HepG2 (cell line): ENCODE data around the gene PHLPP2. TPM values are rescaled to one million over a fixed set of nuclear protein-coding genes. Genes with fewer than 3 reads are reported as not detected.
A peak's percentile ranks its signal among the peaks of the same experiment; 100 is the strongest.

Experiments used
- ATAD3A ChIP-seq: sonication (generic); formaldehyde crosslinking; IDR thresholded peaks from 2 replicates; pipeline ENCODE4 v1.4.0; 2020; ENCODE audit warnings: missing genetic modification reagents
- BRD4 ChIP-seq: sonication (generic); formaldehyde crosslinking; IDR thresholded peaks from 2 replicates; pipeline ENCODE4 v1.4.0; 2020; ENCODE audit warnings: missing genetic modification reagents
- POGZ ChIP-seq: sonication (generic); formaldehyde crosslinking; IDR thresholded peaks from 2 replicates; pipeline ENCODE4 v1.4.0; 2020; ENCODE audit warnings: mild to moderate bottlenecking, missing genetic modification reagents
- SOX6 ChIP-seq, 2 experiments: fragments of 450-650 bp in 1 of 2; sonication (generic) in 1 of 2; formaldehyde crosslinking in 1 of 2; IDR thresholded peaks; 2 replicates each; pipeline versions ENCODE4 v1.4.0 to v1.6.1; 2017 to 2020; ENCODE audit warnings: antibody characterized with exemption in 1 of 2, mild to moderate bottlenecking in 1 of 2, missing genetic modification reagents in 1 of 2
- U2AF1 ChIP-seq: fragments of 200-400 bp; formaldehyde crosslinking; optimal IDR thresholded peaks from 2 replicates; pipeline ENCODE3; 2017; ENCODE audit warnings: mild to moderate bottlenecking, low read depth, low read length
- ZNF432 ChIP-seq: sonication (generic); formaldehyde crosslinking; IDR thresholded peaks from 2 replicates; pipeline ENCODE4 v1.5.0; 2020; ENCODE audit warnings: missing genetic modification reagents, mild to moderate bottlenecking, borderline replicate concordance
- ZNF543 ChIP-seq: sonication (generic); formaldehyde crosslinking; IDR thresholded peaks from 2 replicates; pipeline ENCODE4 v1.4.0; 2020; ENCODE audit warnings: mild to moderate bottlenecking, missing genetic modification reagents
- ZNF562 ChIP-seq: sonication (generic); formaldehyde crosslinking; IDR thresholded peaks from 2 replicates; pipeline ENCODE4 v1.8.0; 2022; ENCODE audit warnings: missing genetic modification reagents, borderline replicate concordance
- ZNF891 ChIP-seq: sonication (generic); formaldehyde crosslinking; IDR thresholded peaks from 2 replicates; pipeline ENCODE4 v1.5.0; 2020; ENCODE audit warnings: mild to moderate bottlenecking, missing genetic modification reagents
- polyA plus RNA-seq, 8 experiments: library from polyadenylated mRNA; depleted of rRNA in 3 of 8; stranded (reverse) in 7 of 8; unstranded in 1 of 8; fragments of >200 nt; fragmentation: Illumina TruSeq in 4 of 8; extraction: Trizol in 4 of 8; gene quantifications; 2 replicates each; pipeline versions ENCODE4 v1.2.1 to v1.2.3, GENCODE V29; 2011 to 2016; ENCODE audit warnings: low read depth in 4 of 8, missing spikeins in 1 of 8, mixed read lengths in 1 of 8; ENCODE audit not compliant: insufficient read depth in 1 of 8
- total RNA-seq, 5 experiments: library from RNA; depleted of rRNA; stranded (reverse); fragments of >200 nt; fragmentation: Illumina TruSeq; extraction: Trizol; gene quantifications; 2 replicates each; pipeline ENCODE4 v1.2.3, GENCODE V29; 2016; ENCODE audit warnings: low read depth in 1 of 5
- TF ChIP-seq, protein P1 (sequence below), 2 experiments: sonication (generic) in 1 of 2; formaldehyde crosslinking in 1 of 2; IDR thresholded peaks; 2 replicates each; pipeline versions ENCODE4 v1.4.0 to v1.6.1; 2016 to 2020; ENCODE audit warnings: borderline replicate concordance in 1 of 2, low read depth in 1 of 2, mild to moderate bottlenecking in 1 of 2, missing genetic modification reagents in 1 of 2
- TF ChIP-seq, protein P2 (sequence below): sonication (generic); formaldehyde crosslinking; IDR thresholded peaks from 2 replicates; pipeline ENCODE4 v1.5.1; 2020; ENCODE audit warnings: mild to moderate bottlenecking, missing genetic modification reagents
- TF ChIP-seq, protein P3 (sequence below): sonication (generic); formaldehyde crosslinking; IDR thresholded peaks from 2 replicates; pipeline ENCODE4 v1.4.0; 2020; ENCODE audit warnings: low read depth, mild to moderate bottlenecking, missing genetic modification reagents
- TF ChIP-seq, protein P4 (sequence below): sonication (generic); formaldehyde crosslinking; IDR thresholded peaks from 2 replicates; pipeline ENCODE4 v1.5.0; 2020; ENCODE audit warnings: mild to moderate bottlenecking, missing genetic modification reagents, moderate library complexity
- TF ChIP-seq, protein P5 (sequence below): IDR thresholded peaks from 2 replicates; pipeline ENCODE4 v1.6.1; 2018; ENCODE audit warnings: missing genetic modification reagents

The PHLPP2 gene
- total and polyA plus RNA-seq, 2 of the 13 experiments (the other 11 are each of a cell fraction or from before 2014, with no cell fraction given), result 8.9 TPM

DNA sequence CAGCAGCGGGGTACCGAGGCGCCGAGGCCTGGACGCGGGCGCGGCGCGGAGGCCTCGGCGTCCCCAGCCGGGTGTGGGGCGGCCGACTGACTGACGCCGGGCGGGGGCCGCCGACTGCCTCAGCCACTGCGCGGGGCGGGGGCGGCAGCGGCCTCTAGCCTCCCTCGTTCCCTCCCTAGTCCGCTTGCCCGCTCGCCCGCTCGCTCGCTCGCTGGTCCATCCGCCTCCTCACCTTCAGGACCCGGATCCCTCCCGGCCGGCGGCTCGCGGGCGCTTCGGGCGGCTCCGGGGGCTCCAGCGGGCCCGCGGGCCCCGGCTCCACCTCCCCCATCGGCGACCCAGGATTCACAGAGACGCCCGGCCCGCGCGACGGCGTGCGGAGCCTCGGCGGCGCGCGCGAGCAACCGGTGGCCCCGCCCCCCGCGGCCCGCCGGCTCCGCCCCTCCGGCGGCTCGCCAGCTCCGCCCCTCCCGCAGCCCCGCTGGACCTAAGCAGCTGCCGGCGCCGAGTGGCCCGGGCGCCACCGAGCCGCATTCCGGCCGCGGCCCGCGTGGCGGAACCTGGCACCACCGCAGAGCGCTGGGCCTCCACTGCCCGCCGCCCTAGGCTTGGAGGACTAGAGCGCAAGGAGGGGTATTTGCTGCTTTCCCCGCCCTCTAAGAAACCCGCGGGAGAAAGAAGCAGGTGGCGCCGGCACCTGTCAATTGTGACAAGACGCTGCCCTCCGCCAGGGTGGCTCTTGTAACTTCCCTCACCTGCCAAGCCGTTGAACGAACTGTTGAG lies 773 bp downstream of the PHLPP2 start (continued):
- TF ChIP-seq ZNF432 (CRISPR knock-in tag), result no peak
- no peak for TF ChIP-seq ATAD3A (CRISPR knock-in tag)
- no peak for TF ChIP-seq SOX6 (IDR thresholded peaks at IDR 0.05)
- TF ChIP-seq SOX6 (CRISPR knock-in tag; IDR thresholded peaks at IDR 0.05), result 0 out of 2 replicates have a peak, but pooled peaks have one; percentile 13
- TF ChIP-seq U2AF1, result no peak
- no peak for TF ChIP-seq ZNF562 (CRISPR knock-in tag)
- TF ChIP-seq, protein P1, sequence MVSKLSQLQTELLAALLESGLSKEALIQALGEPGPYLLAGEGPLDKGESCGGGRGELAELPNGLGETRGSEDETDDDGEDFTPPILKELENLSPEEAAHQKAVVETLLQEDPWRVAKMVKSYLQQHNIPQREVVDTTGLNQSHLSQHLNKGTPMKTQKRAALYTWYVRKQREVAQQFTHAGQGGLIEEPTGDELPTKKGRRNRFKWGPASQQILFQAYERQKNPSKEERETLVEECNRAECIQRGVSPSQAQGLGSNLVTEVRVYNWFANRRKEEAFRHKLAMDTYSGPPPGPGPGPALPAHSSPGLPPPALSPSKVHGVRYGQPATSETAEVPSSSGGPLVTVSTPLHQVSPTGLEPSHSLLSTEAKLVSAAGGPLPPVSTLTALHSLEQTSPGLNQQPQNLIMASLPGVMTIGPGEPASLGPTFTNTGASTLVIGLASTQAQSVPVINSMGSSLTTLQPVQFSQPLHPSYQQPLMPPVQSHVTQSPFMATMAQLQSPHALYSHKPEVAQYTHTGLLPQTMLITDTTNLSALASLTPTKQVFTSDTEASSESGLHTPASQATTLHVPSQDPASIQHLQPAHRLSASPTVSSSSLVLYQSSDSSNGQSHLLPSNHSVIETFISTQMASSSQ (IDR thresholded peaks at IDR 0.05; ENCODE audit: low read depth), result no peak
- TF ChIP-seq, protein P1 (CRISPR knock-in tag; IDR thresholded peaks at IDR 0.05; ENCODE audit: borderline replicate concordance), result 0 out of 2 replicates have a peak, but pooled peaks have one; percentile 51
- TF ChIP-seq POGZ (CRISPR knock-in tag), result no peak
- TF ChIP-seq, protein P2, sequence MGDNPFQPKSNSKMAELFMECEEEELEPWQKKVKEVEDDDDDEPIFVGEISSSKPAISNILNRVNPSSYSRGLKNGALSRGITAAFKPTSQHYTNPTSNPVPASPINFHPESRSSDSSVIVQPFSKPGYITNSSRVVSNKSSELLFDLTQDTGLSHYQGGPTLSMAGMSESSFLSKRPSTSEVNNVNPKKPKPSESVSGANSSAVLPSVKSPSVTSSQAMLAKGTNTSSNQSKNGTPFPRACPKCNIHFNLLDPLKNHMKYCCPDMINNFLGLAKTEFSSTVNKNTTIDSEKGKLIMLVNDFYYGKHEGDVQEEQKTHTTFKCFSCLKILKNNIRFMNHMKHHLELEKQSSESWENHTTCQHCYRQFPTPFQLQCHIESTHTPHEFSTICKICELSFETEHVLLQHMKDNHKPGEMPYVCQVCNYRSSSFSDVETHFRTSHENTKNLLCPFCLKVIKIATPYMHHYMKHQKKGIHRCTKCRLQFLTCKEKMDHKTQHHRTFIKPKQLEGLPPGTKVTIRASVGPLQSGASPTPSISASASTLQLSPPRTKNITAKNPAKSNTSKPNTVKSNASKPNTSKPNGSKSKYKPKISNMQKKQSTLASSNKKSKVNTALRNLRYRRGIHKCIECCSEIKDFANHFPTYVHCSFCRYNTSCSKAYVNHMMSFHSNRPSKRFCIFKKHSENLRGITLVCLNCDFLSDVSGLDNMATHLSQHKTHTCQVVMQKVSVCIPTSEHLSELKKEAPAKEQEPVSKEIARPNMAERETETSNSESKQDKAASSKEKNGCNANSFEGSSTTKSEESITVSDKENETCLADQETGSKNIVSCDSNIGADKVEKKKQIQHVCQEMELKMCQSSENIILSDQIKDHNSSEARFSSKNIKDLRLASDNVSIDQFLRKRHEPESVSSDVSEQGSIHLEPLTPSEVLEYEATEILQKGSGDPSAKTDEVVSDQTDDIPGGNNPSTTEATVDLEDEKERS, result no peak
- TF ChIP-seq, protein P3, sequence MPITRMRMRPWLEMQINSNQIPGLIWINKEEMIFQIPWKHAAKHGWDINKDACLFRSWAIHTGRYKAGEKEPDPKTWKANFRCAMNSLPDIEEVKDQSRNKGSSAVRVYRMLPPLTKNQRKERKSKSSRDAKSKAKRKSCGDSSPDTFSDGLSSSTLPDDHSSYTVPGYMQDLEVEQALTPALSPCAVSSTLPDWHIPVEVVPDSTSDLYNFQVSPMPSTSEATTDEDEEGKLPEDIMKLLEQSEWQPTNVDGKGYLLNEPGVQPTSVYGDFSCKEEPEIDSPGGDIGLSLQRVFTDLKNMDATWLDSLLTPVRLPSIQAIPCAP, result no peak
- TF ChIP-seq, protein P4, sequence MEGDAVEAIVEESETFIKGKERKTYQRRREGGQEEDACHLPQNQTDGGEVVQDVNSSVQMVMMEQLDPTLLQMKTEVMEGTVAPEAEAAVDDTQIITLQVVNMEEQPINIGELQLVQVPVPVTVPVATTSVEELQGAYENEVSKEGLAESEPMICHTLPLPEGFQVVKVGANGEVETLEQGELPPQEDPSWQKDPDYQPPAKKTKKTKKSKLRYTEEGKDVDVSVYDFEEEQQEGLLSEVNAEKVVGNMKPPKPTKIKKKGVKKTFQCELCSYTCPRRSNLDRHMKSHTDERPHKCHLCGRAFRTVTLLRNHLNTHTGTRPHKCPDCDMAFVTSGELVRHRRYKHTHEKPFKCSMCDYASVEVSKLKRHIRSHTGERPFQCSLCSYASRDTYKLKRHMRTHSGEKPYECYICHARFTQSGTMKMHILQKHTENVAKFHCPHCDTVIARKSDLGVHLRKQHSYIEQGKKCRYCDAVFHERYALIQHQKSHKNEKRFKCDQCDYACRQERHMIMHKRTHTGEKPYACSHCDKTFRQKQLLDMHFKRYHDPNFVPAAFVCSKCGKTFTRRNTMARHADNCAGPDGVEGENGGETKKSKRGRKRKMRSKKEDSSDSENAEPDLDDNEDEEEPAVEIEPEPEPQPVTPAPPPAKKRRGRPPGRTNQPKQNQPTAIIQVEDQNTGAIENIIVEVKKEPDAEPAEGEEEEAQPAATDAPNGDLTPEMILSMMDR (CRISPR knock-in tag), result peak; percentile 10; the same call in 1 of the 2 replicates
- TF ChIP-seq, protein P5, sequence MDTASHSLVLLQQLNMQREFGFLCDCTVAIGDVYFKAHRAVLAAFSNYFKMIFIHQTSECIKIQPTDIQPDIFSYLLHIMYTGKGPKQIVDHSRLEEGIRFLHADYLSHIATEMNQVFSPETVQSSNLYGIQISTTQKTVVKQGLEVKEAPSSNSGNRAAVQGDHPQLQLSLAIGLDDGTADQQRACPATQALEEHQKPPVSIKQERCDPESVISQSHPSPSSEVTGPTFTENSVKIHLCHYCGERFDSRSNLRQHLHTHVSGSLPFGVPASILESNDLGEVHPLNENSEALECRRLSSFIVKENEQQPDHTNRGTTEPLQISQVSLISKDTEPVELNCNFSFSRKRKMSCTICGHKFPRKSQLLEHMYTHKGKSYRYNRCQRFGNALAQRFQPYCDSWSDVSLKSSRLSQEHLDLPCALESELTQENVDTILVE (CRISPR knock-in tag), result no peak
- 0 out of 2 replicates have a peak, but pooled peaks have one; percentile 10 for TF ChIP-seq ZNF543
- no peak for TF ChIP-seq BRD4 (CRISPR knock-in tag)
- TF ChIP-seq ZNF891, result no peak
